ENCODE data around the gene OR6A2.
"Not testable (repeated sequence)": the region's sequence is repeated elsewhere in the genome, so short reads cannot be mapped to it uniquely, and the experiment has no call there.

OR6A2 gene

GRCh38 chr11:6799402-6799801 is at the start of gene OR6A2:
OR6A2 (minus strand) TSS chr11:6799689; CDS start chr11:6795708, 3,981 bp downstream.
- DNase-seq = no peak

GRCh38 chr11:6845383-6845782 is 45.9 kb upstream of the OR6A2 start, which contains the start of gene OR10A5:
OR10A5 (plus strand) TSS chr11:6845683; CDS start chr11:6845683, 0 bp downstream.
- DNase-seq = no peak

GRCh38 chr11:6844356-6844755 is 44.9 kb upstream of the OR6A2 start:
- no peak for DNase-seq

GRCh38 chr11:6843670-6844069 is 44.2 kb upstream of the OR6A2 start:
- no peak for DNase-seq

GRCh38 chr11:6841694-6842093 is 42.2 kb upstream of the OR6A2 start:
- no peak for DNase-seq

GRCh38 chr11:6834021-6834420 is 34.5 kb upstream of the OR6A2 start:
- no peak for DNase-seq

GRCh38 chr11:6833356-6833755 is 33.9 kb upstream of the OR6A2 start:
- DNase-seq = no peak

GRCh38 chr11:6828103-6828502 is 28.6 kb upstream of the OR6A2 start:
- no peak for DNase-seq

GRCh38 chr11:6825231-6825744 is 25.8 kb upstream of the OR6A2 start:
- no peak for DNase-seq

GRCh38 chr11:6824136-6824823 is 24.8 kb upstream of the OR6A2 start:
- no peak for DNase-seq

- DNase-seq = no peak
These were observed 19.5 kb upstream of the OR6A2 start for GRCh38 chr11:6818967-6819366.

GRCh38 chr11:6817694-6818093 is 18.2 kb upstream of the OR6A2 start:
- no peak for DNase-seq

GRCh38 chr11:6813656-6814055 is 14.2 kb upstream of the OR6A2 start:
- no peak for DNase-seq

GRCh38 chr11:6812390-6813005 is 13.0 kb upstream of the OR6A2 start:
- peak; percentile 37 for DNase-seq

- DNase-seq = not testable (repeated sequence)
These were observed 1.6 kb upstream of the OR6A2 start for GRCh38 chr11:6801075-6801474.

GRCh38 chr11:6794639-6795038 is 4.8 kb downstream of the OR6A2 start:
- no peak for DNase-seq

- DNase-seq = no peak
These were observed 8.9 kb downstream of the OR6A2 start for GRCh38 chr11:6790546-6790945.

GRCh38 chr11:6782720-6783119 is 16.8 kb downstream of the OR6A2 start, which contains the start of gene OR2AG1:
OR2AG1 (plus strand) TSS chr11:6783020; CDS start chr11:6785038, 2,018 bp downstream.
- no peak for DNase-seq

- DNase-seq = no peak
These were observed 18.7 kb downstream of the OR6A2 start for GRCh38 chr11:6780829-6781228.

- no peak for DNase-seq
These were observed 21.0 kb downstream of the OR6A2 start for GRCh38 chr11:6778518-6778917.

GRCh38 chr11:6771926-6772893 is 27.3 kb downstream of the OR6A2 start, which contains the start of gene OR2AG2:
OR2AG2 (minus strand) TSS chr11:6771976; CDS start chr11:6768957, 3,019 bp downstream.
- DNase-seq = no peak

GRCh38 chr11:6757373-6757967 is 42.0 kb downstream of the OR6A2 start:
- DNase-seq = peak; percentile 67

- no peak for DNase-seq
These were observed 43.5 kb downstream of the OR6A2 start for GRCh38 chr11:6755953-6756347.
